Kidney (tissue), 14 donors: Measurements from ENCODE around the gene TRPM2. TPM values are rescaled to one million over a fixed set of nuclear protein-coding genes. Genes with fewer than 3 reads are reported as not detected.

Experiments
- DNase-seq, 5 donors: peaks; one replicate each; pipeline ENCODE4 v3.0.0-alpha.2; 2013 to 2020
- FAIRE-seq: peaks from 2 replicates; lab custom pipeline; 2012; peaks lifted over from hg19 to GRCh38; lab: Jason Lieb, UNC
- H3K27ac ChIP-seq, 2 donors: one replicate each; pipeline ENCODE4 v1.7.0; 2013; ENCODE audit warnings: low read depth in 2 of 2, low read length in 2 of 2, inconsistent platforms in 1 of 2
- H3K27me3 ChIP-seq: one replicate; pipeline ENCODE4 v1.7.1; 2013; ENCODE audit warnings: low read length, inconsistent platforms; ENCODE audit not compliant: control insufficient read depth, insufficient read depth
- H3K36me3 ChIP-seq, 3 donors: one replicate each; pipeline versions ENCODE4 v1.7.0 to v1.7.1; 2013; ENCODE audit warnings: low read length in 3 of 3, control low read depth in 1 of 3, inconsistent platforms in 1 of 3; ENCODE audit not compliant: insufficient read depth in 3 of 3, control insufficient read depth in 2 of 3
- H3K4me1 ChIP-seq, 3 donors: one replicate each; pipeline versions ENCODE4 v1.7.0 to v1.7.1; 2013; ENCODE audit warnings: low read length in 3 of 3, inconsistent platforms in 1 of 3, low read depth in 1 of 3; ENCODE audit not compliant: control insufficient read depth in 2 of 3, insufficient read depth in 2 of 3
- H3K4me3 ChIP-seq, 3 donors: one replicate each; pipeline versions ENCODE4 v1.7.0 to v1.8.1; 2013; ENCODE audit warnings: low read length in 3 of 3, control low read depth in 1 of 3, inconsistent platforms in 1 of 3
- H3K9ac ChIP-seq, 3 donors: one replicate each; pipeline versions ENCODE4 v1.7.0 to v1.7.1; 2013; ENCODE audit warnings: low read length in 3 of 3, control low read depth in 1 of 3, inconsistent platforms in 1 of 3
- H3K9me3 ChIP-seq, 3 donors: one replicate each; pipeline versions ENCODE4 v1.7.0 to v1.7.1; 2013; ENCODE audit warnings: low read length in 3 of 3, control low read depth in 1 of 3, inconsistent platforms in 1 of 3; ENCODE audit not compliant: control insufficient read depth in 2 of 3, insufficient read depth in 1 of 3
- CTCF ChIP-seq: IDR thresholded peaks from 3 replicates; pipeline ENCODE4 v1.5.1; 2012; ENCODE audit warnings: mild to moderate bottlenecking, moderate library complexity, borderline replicate concordance; ENCODE audit not compliant: insufficient read depth; ENCODE audit errors: extremely low read depth
- intact Hi-C: fragments of 100-400 bp; cut with DNase I; formaldehyde crosslinking; loops from one replicate; pipeline ENCODE4 v1.11.1; 2022
- polyA plus RNA-seq: library from polyadenylated mRNA; stranded (reverse); fragments of 350-450 nt; fragmentation: Illumina TruSeq; extraction: RNeasy Lipid Tissue Mini Kit (QIAGEN cat#74804); gene quantifications from one replicate; pipeline ENCODE4 v1.2.3, GENCODE V29; 2014; ENCODE audit warnings: low read depth, low replicate concordance; ENCODE audit not compliant: insufficient read depth
- total RNA-seq: library from RNA; stranded (reverse); fragmentation: NEBNext Ultra II Directional; extraction: Animal tissue kit (Norgen Biotek cat#: 25700); gene quantifications from one replicate; pipeline ENCODE4 v1.2.1, GENCODE V29; 2021
- donor health status: control.
- donor health status: control.
- donor health status: control.
- donor health status: control.
- donor health status: control.
- donor health status: DM: yes; HTN: yes; CAD: no.
- donor health status: Normal renal cell carcinoma (clear cell type).

The TRPM2 gene
- total and polyA plus RNA-seq, 2 donors from 2014 or later: 2.0 to 11.5 TPM

GRCh38 chr21:44333509-44334328, 19.7 kb upstream of the TRPM2 start:
- Histone ChIP-seq H3K36me3 (peaks cover 0 to 8% (median 2%) of the 10 kb centered on the region in 3 donors), H3K4me3 (no peak overlapping the region), H3K27ac (no peak overlapping the region), H3K9ac (no peak overlapping the region), H3K27me3 (no peaks in the 10 kb centered on the region), H3K4me1 (peaks cover 0 to 5% (median 4%) of the 10 kb centered on the region in 3 donors), H3K9me3 (no peaks in the 10 kb centered on the region)
- intact Hi-C loops: no loop called here
- FAIRE-seq: no peak
- DNase-seq: peak in 2 of 5 donors; percentile 31 to 34
- no peak for TF ChIP-seq CTCF

GRCh38 chr21:44334329-44335030, 18.9 kb upstream of the TRPM2 start:
- no peaks in the 10 kb centered on the region for H3K9me3 ChIP-seq
- no peak overlapping the region for H3K4me3 ChIP-seq
- H3K36me3 ChIP-seq: peaks cover 0 to 8% (median 2%) of the 10 kb centered on the region in 3 donors
- H3K4me1 ChIP-seq: peaks cover 0 to 5% (median 2%) of the 10 kb centered on the region in 3 donors
- no peak overlapping the region for H3K27ac ChIP-seq
- no peaks in the 10 kb centered on the region for H3K27me3 ChIP-seq
- DNase-seq (no peak), FAIRE-seq (no peak)
- TF ChIP-seq CTCF: no peak
- H3K9ac ChIP-seq: no peak overlapping the region
- intact Hi-C loops: no loop called here

GRCh38 chr21:44335266-44336059, 18.0 kb upstream of the TRPM2 start:
- DNase-seq: no peak
- no peak for FAIRE-seq
- no peak overlapping the region for H3K27ac ChIP-seq

More at GRCh38 chr21:44335266-44336059, 18.0 kb upstream of the TRPM2 start:
- peaks cover 0 to 8% (median 2%) of the 10 kb centered on the region in 3 donors for H3K36me3 ChIP-seq
- intact Hi-C loops: no loop called here
- peaks cover 0 to 6% (median 5%) of the 10 kb centered on the region in 3 donors for H3K4me1 ChIP-seq
- no peaks in the 10 kb centered on the region for H3K9me3 ChIP-seq
- no peak overlapping the region for H3K4me3 ChIP-seq
- H3K27me3 ChIP-seq: no peaks in the 10 kb centered on the region
- H3K9ac ChIP-seq: no peak overlapping the region
- TF ChIP-seq CTCF: no peak
